HEK293 (cell line): Measurements from ENCODE around the gene SLC37A2.

Experiments used
- CTCF ChIP-seq: fragments of 450-650 bp; formaldehyde crosslinking; IDR thresholded peaks from 2 replicates; pipeline ENCODE4 v1.5.1; 2016; ENCODE audit warnings: missing biosample characterization, missing genetic modification characterization
- ZNF174 ChIP-seq: fragments of 450-650 bp; formaldehyde crosslinking; IDR thresholded peaks from 2 replicates; pipeline ENCODE4 v1.5.0; 2017; ENCODE audit warnings: missing biosample characterization, mild to moderate bottlenecking, missing genetic modification characterization
- ZSCAN18 ChIP-seq: fragments of 450-650 bp; formaldehyde crosslinking; IDR thresholded peaks from 2 replicates; pipeline ENCODE4 v1.5.1; 2016; ENCODE audit warnings: missing biosample characterization, missing genetic modification characterization

- no peak for TF ChIP-seq ZNF174 (tag by site-specific recombination)
- TF ChIP-seq ZSCAN18 (tag by site-specific recombination), result no peak
- TF ChIP-seq CTCF (tag by site-specific recombination), result no peak
Measured at GRCh38 chr11:125036933-125037332, 26.2 kb upstream of the SLC37A2 start.
